GM12878 (cell line): ENCODE results near the gene USH2A. TPM values are rescaled to one million over a fixed set of nuclear protein-coding genes. Genes with fewer than 3 reads are reported as not detected.

Source experiments
- ATAC-seq: fragments of 200-7000 bp; cut with Tn5 transposase; 3 replicates; pipeline ENCODE4 v1.9.1; 2020; ENCODE audit warnings: mild to moderate bottlenecking, moderate library complexity
- BruUV-seq: library from RNA; stranded (reverse); fragments of 400-500 nt; replicated peaks from 2 replicates; lab custom pipeline; 2021; lab: Mats Ljungman, UMichigan
- CTCF ChIA-PET: fragments of 300-600 bp; sonication (Branson Sonifier 250); formaldehyde crosslinking; extraction: SDS; loops from one replicate; lab custom pipeline; 2021; ENCODE audit warnings: inconsistent platforms; lab: Yijun Ruan, JAX
- POLR2A ChIA-PET: fragments of 350-600 bp; formaldehyde crosslinking; extraction: SDS; loops from one replicate; lab custom pipeline; 2021; ENCODE audit warnings: inconsistent platforms; lab: Charles Lee
- RAD21 ChIA-PET: fragments of 300-600 bp; sonication (Branson Sonifier 250); formaldehyde crosslinking; loops from one replicate; lab custom pipeline; 2023; ENCODE audit warnings: antibody characterized with exemption; ENCODE audit not compliant: unreplicated experiment; lab: Charles Lee
- SMC1A ChIA-PET: fragments of 300-600 bp; sonication (Branson Sonifier 250); formaldehyde crosslinking; loops from one replicate; lab custom pipeline; 2023; ENCODE audit not compliant: unreplicated experiment, uncharacterized antibody; lab: Charles Lee
- DNase-seq: peaks from one replicate; pipeline ENCODE4 v3.0.0-alpha.2; 2011; ENCODE audit warnings: low read depth, low spot score
- FAIRE-seq: peaks from 3 replicates; lab custom pipeline; 2011; peaks lifted over from hg19 to GRCh38; lab: Jason Lieb, UNC
- H2AFZ ChIP-seq: 2 replicates; pipeline ENCODE4 v1.6.0; 2011; ENCODE audit warnings: low read depth, low read length, control low read depth; ENCODE audit not compliant: control insufficient read depth
- H3K27ac ChIP-seq: 2 replicates; pipeline ENCODE4 v1.5.1; 2011; ENCODE audit warnings: control low read depth; ENCODE audit not compliant: control insufficient read depth, insufficient read depth
- H3K27me3 ChIP-seq, 2 experiments: replicated peaks in 1 of 2; 2 replicates each; pipeline versions ENCODE4 v1.6.0 to v1.6.1; 2011; ENCODE audit warnings: low read length in 1 of 2; ENCODE audit not compliant: control insufficient read depth in 2 of 2, insufficient read depth in 2 of 2
- H3K36me3 ChIP-seq, 2 experiments: 2 replicates each; pipeline ENCODE4 v1.5.1; 2011; ENCODE audit warnings: low read length in 1 of 2; ENCODE audit not compliant: control insufficient read depth in 2 of 2, insufficient read depth in 2 of 2
- H3K4me1 ChIP-seq: 2 replicates; pipeline ENCODE4 v1.6.1; 2011; ENCODE audit warnings: mild to moderate bottlenecking, low read length, moderate library complexity, mixed read lengths; ENCODE audit not compliant: control insufficient read depth, insufficient read depth
- H3K4me2 ChIP-seq: 2 replicates; pipeline ENCODE4 v1.6.0; 2011; ENCODE audit warnings: control low read depth; ENCODE audit not compliant: control insufficient read depth, insufficient read depth
- H3K4me3 ChIP-seq: fragments of 200-600 bp; sonication (generic); 2 replicates; pipeline ENCODE4 v1.5.1; 2016
- H3K79me2 ChIP-seq: 2 replicates; pipeline ENCODE4 v1.6.0; 2011; ENCODE audit warnings: low read length; ENCODE audit not compliant: control insufficient read depth, insufficient read depth
- H3K9ac ChIP-seq: 2 replicates; pipeline ENCODE4 v1.8.0; 2011; ENCODE audit warnings: low read length, control low read depth, mixed read lengths; ENCODE audit not compliant: control insufficient read depth, insufficient read depth
- H3K9me3 ChIP-seq: replicated peaks from 3 replicates; pipeline ENCODE4 v1.5.1; 2011; ENCODE audit warnings: mild to moderate bottlenecking, low read length; ENCODE audit not compliant: control insufficient read depth, insufficient read depth
- H4K20me1 ChIP-seq: 2 replicates; pipeline ENCODE4 v1.6.0; 2011; ENCODE audit not compliant: control insufficient read depth, insufficient read depth
- E2F4 ChIP-seq: IDR thresholded peaks from 2 replicates; pipeline ENCODE4 v1.6.1; 2012; ENCODE audit warnings: low read depth, low read length, improper control_type of control experiment
- E2F8 ChIP-seq: fragments of 450-650 bp; IDR thresholded peaks from 2 replicates; pipeline ENCODE4 v1.6.1; 2018; ENCODE audit warnings: mild to moderate bottlenecking, low read depth, moderate library complexity; ENCODE audit not compliant: partially characterized antibody
- HDGF ChIP-seq: fragments of 450-650 bp; IDR thresholded peaks from 2 replicates; pipeline ENCODE4 v1.6.1; 2016; ENCODE audit warnings: antibody characterized with exemption
- IKZF2 ChIP-seq, 2 experiments: fragments of 450-650 bp; IDR thresholded peaks; 2 replicates each; pipeline ENCODE4 v1.6.1; 2017; ENCODE audit warnings: mild to moderate bottlenecking in 2 of 2, moderate library complexity in 2 of 2
- MTA2 ChIP-seq: fragments of 450-650 bp; IDR thresholded peaks from 2 replicates; pipeline ENCODE4 v1.6.1; 2016; ENCODE audit warnings: low read depth, mild to moderate bottlenecking, moderate library complexity
- NBN ChIP-seq: fragments of 450-650 bp; IDR thresholded peaks from 2 replicates; pipeline ENCODE4 v1.6.1; 2016
- SP1 ChIP-seq: IDR thresholded peaks from one replicate; pipeline ENCODE4 v1.6.1; 2011; ENCODE audit warnings: low read depth, low read length
- SUPT20H ChIP-seq: IDR thresholded peaks from 2 replicates; pipeline ENCODE4 v1.6.1; 2011; ENCODE audit warnings: low read depth, mild to moderate bottlenecking, low read length, moderate library complexity, borderline replicate concordance; ENCODE audit not compliant: control insufficient read depth
- TCF3 ChIP-seq: IDR thresholded peaks from 2 replicates; pipeline ENCODE4 v1.6.1; 2012; ENCODE audit warnings: low read depth, mild to moderate bottlenecking, low read length, borderline replicate concordance; ENCODE audit not compliant: insufficient read depth
- YBX1 ChIP-seq: fragments of 450-650 bp; IDR thresholded peaks from 2 replicates; pipeline ENCODE4 v1.6.1; 2016; ENCODE audit warnings: antibody characterized with exemption
- ZBED1 ChIP-seq: IDR thresholded peaks from 2 replicates; pipeline ENCODE4 v1.6.1; 2016; ENCODE audit warnings: borderline replicate concordance
- ZNF622 ChIP-seq: fragments of 450-650 bp; IDR thresholded peaks from 2 replicates; pipeline ENCODE4 v1.6.1; 2017; ENCODE audit warnings: mild to moderate bottlenecking, inconsistent platforms
- WGBS: methylation state at CpG from one replicate; pipeline ENCODE4 v1.1.6; 2016; ENCODE audit warnings: low lambda C conversion rate; ENCODE audit not compliant: insufficient replicate concordance, insufficient coverage; ENCODE audit errors: missing lambda C conversion rate; 5-methylcytosine and 5-hydroxymethylcytosine counted together
- in situ Hi-C: fragments of 300-500 bp; cut with MboI; formaldehyde crosslinking; loops from 9 replicates; pipeline ENCODE4 v1.14.3; 2018; ENCODE audit warnings: mixed read lengths
- intact Hi-C: fragments of 100-400 bp; cut with micrococcal nuclease; formaldehyde crosslinking; loops from one replicate; pipeline ENCODE4 v1.14.2; 2022; ENCODE audit not compliant: unreplicated experiment
- polyA plus RNA-seq, 11 experiments: library from polyadenylated mRNA; depleted of rRNA in 4 of 11; unstranded in 6 of 11; stranded (reverse) in 5 of 11; fragments of >200 nt; fragmentation: Nextera tagmentation in 4 of 11; fragmentation: Illumina TruSeq in 1 of 11; extraction: Ambion mirVana in 4 of 11; extraction: Trizol in 1 of 11; gene quantifications; 1 replicate in 1 of 11; 2 replicates in 10 of 11; pipeline versions ENCODE4 v1.2.1 to v1.2.3, GENCODE V29; 2011 to 2016; ENCODE audit warnings: inconsistent platforms in 2 of 11, missing spikeins in 2 of 11, low read depth in 1 of 11
- total RNA-seq, 4 experiments: library from RNA; depleted of rRNA in 3 of 4; stranded (reverse); fragments of >200 nt in 3 of 4; fragmentation: Illumina TruSeq in 1 of 4; extraction: Trizol in 1 of 4; gene quantifications; 2 replicates each; pipeline versions ENCODE4 v1.2.1 to v1.2.3, GENCODE V29; 2013 to 2021

USH2A gene
- total and polyA plus RNA-seq, 10 of the 15 experiments (the other 5 are each of a cell fraction or from before 2014, with no cell fraction given): under 0.01 to 0.20 (median 0.01) TPM; not detected in 2

GRCh38 chr1:215718575-215719287 lies 704.5 kb downstream of the USH2A start:
- TF ChIP-seq IKZF2 (IDR thresholded peaks at IDR 0.05) (no peak), HDGF (no peak)
- Histone ChIP-seq H2AFZ (no peak overlapping the region), H4K20me1 (no peaks in the 10 kb centered on the region), H3K27me3 (no peaks in the 10 kb centered on the region), H3K27ac (no peak overlapping the region), H3K4me3 (no peak overlapping the region), H3K4me1 (no peaks in the 10 kb centered on the region), H3K9ac (no peak overlapping the region), H3K36me3 (no peaks in the 10 kb centered on the region), H3K9me3 (no peaks in the 10 kb centered on the region), H3K4me2 (no peak overlapping the region), H3K79me2 (no peaks in the 10 kb centered on the region)
- ChIA-PET CTCF (interaction anchor here (0.9 to 1.3 kb wide), 3 partner anchors 8 to 11 kb away, joined by 4 to 5 read pairs (median 4); no protein-coding TSS in a partner anchor), RAD21 (no interaction called here), SMC1A (interaction anchor here (1.1 to 1.3 kb wide), 2 partner anchors 9 to 31 kb away, joined by 3 read pairs; no protein-coding TSS in a partner anchor), POLR2A (no interaction called here)
- in situ Hi-C loops (no loop called here), intact Hi-C loops (no loop called here)
- FAIRE-seq: no peak
- ATAC-seq: no peak
- 14% methylated on average over 3 of the region's 3 CpGs for WGBS
- no peak for DNase-seq
- BruUV-seq: no TSS peak

GRCh38 chr1:215717677-215718426 lies 705.4 kb downstream of the USH2A start:
- H3K9me3 ChIP-seq: no peaks in the 10 kb centered on the region
- ATAC-seq: no peak
- no peak overlapping the region for H3K4me2 ChIP-seq
- H3K36me3 ChIP-seq: no peaks in the 10 kb centered on the region
- no peak for DNase-seq
- no peaks in the 10 kb centered on the region for H4K20me1 ChIP-seq
- no peaks in the 10 kb centered on the region for H3K79me2 ChIP-seq
- POLR2A ChIA-PET: no interaction called here
- no peak overlapping the region for H3K9ac ChIP-seq
- SMC1A ChIA-PET: interaction anchor here (0.9 to 1.3 kb wide), 2 partner anchors 8 to 43 kb away, joined by 3 read pairs; no protein-coding TSS in a partner anchor
- no peak overlapping the region for H2AFZ ChIP-seq
- no peaks in the 10 kb centered on the region for H3K4me1 ChIP-seq
- BruUV-seq: no TSS peak
- CTCF ChIA-PET: interaction anchor here (0.9 to 1.3 kb wide), 3 partner anchors 8 to 10 kb away, joined by 4 to 5 read pairs (median 4); no protein-coding TSS in a partner anchor
- no peak overlapping the region for H3K27ac ChIP-seq
- no peak overlapping the region for H3K4me3 ChIP-seq
- no peaks in the 10 kb centered on the region for H3K27me3 ChIP-seq
- intact Hi-C loops (no loop called here), in situ Hi-C loops (no loop called here)
- no peak for FAIRE-seq
- RAD21 ChIA-PET: no interaction called here
- 24% methylated on average over 4 of the region's 4 CpGs for WGBS
- TF ChIP-seq E2F8 (no peak), NBN (no peak), SUPT20H (no peak), E2F4 (no peak), SP1 (no peak), YBX1 (no peak), TCF3 (no peak), MTA2 (no peak), ZNF622 (no peak), ZBED1 (no peak)
